Ishikawa (cell line): ENCODE results near the gene AZIN2.

Source experiments
- CREB1 ChIP-seq: IDR thresholded peaks from 2 replicates; pipeline ENCODE4 v1.6.1; 2012; ENCODE audit warnings: low read depth
- EGR1 ChIP-seq: IDR thresholded peaks from 2 replicates; pipeline ENCODE4 v1.6.1; 2012
- EP300 ChIP-seq: IDR thresholded peaks from 2 replicates; pipeline ENCODE4 v1.6.1; 2012; ENCODE audit warnings: borderline replicate concordance
- FOXM1 ChIP-seq: IDR thresholded peaks from 2 replicates; pipeline ENCODE4 v1.6.1; 2012; ENCODE audit warnings: low read depth, borderline replicate concordance
- MAX ChIP-seq: IDR thresholded peaks from 2 replicates; pipeline ENCODE4 v1.6.1; 2012
- REST ChIP-seq: IDR thresholded peaks from 2 replicates; pipeline ENCODE4 v1.6.1; 2012; ENCODE audit warnings: low read depth, mild to moderate bottlenecking
- TEAD4 ChIP-seq: IDR thresholded peaks from 2 replicates; pipeline ENCODE4 v1.6.1; 2012
- YY1 ChIP-seq: IDR thresholded peaks from 2 replicates; pipeline ENCODE4 v1.6.1; 2012; ENCODE audit warnings: low read depth

GRCh38 chr1:33143176-33143575, 62.2 kb downstream of the AZIN2 start:
- TF ChIP-seq FOXM1 (no peak), MAX (no peak), EP300 (no peak), REST (no peak), CREB1 (no peak), TEAD4 (no peak), EGR1 (no peak), YY1 (no peak)
